Testis (tissue), 2 donors: ENCODE data around the gene TBC1D21.

Experiments used
- POLR2A ChIP-seq: fragments of 450-650 bp; IDR thresholded peaks from one replicate; pipeline ENCODE4 v1.6.1; 2017; ENCODE audit warnings: antibody characterized with exemption, mild to moderate bottlenecking, moderate library complexity
- TF ChIP-seq, protein P1 (sequence below), 3 experiments: fragments of 450-650 bp in 2 of 3; fragments of 200-600 bp in 1 of 3; sonication (generic) in 1 of 3; IDR thresholded peaks; one replicate each; pipeline ENCODE4 v1.5.1; 2016 to 2019; ENCODE audit warnings: antibody characterized with exemption in 3 of 3, mild to moderate bottlenecking in 2 of 3, moderate library complexity in 1 of 3

DNA sequence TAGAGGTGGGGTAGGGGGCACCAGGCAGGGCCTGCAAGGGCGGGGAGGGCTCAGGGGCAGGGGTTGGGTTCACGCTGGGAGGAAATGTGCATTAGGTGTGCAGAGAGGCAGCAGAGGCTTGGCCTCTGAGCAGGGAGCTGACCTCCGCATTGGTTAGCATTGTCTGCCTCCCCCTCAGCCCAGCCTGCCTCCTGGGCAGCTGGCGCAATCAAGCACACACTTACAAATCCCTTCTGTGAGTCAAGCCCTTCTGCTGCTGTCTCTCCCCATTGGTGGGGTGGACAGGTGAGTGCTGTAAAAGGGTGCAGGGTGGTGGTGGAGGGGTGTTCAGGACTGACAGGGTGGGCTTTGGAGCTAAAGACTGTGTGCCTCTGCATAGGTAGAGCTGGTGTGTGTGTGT lies 62.2 kb downstream of the TBC1D21 start:
- TF ChIP-seq, protein P1, sequence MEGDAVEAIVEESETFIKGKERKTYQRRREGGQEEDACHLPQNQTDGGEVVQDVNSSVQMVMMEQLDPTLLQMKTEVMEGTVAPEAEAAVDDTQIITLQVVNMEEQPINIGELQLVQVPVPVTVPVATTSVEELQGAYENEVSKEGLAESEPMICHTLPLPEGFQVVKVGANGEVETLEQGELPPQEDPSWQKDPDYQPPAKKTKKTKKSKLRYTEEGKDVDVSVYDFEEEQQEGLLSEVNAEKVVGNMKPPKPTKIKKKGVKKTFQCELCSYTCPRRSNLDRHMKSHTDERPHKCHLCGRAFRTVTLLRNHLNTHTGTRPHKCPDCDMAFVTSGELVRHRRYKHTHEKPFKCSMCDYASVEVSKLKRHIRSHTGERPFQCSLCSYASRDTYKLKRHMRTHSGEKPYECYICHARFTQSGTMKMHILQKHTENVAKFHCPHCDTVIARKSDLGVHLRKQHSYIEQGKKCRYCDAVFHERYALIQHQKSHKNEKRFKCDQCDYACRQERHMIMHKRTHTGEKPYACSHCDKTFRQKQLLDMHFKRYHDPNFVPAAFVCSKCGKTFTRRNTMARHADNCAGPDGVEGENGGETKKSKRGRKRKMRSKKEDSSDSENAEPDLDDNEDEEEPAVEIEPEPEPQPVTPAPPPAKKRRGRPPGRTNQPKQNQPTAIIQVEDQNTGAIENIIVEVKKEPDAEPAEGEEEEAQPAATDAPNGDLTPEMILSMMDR (IDR thresholded peaks at IDR 0.05) = no peak
- TF ChIP-seq POLR2A = no peak
